RWPE1 (cell line): ENCODE data around the gene OSBPL1A.

ENCODE experiments used
- CTCF ChIA-PET: fragments of 350-600 bp; sonication (Branson Sonifier 250); formaldehyde crosslinking; extraction: SDS; loops from one replicate; lab custom pipeline; 2021; lab: Yijun Ruan, JAX
- POLR2A ChIA-PET: fragments of 400-600 bp; formaldehyde crosslinking; extraction: SDS; loops from one replicate; lab custom pipeline; 2020; ENCODE audit warnings: antibody characterized with exemption; ENCODE audit not compliant: low non-redundant PET; lab: Yijun Ruan, JAX
- DNase-seq: peaks from one replicate; pipeline ENCODE4 v3.0.0; 2012; ENCODE audit warnings: low spot score
- H3K27ac ChIP-seq: fragments of 450-650 bp; 2 replicates; pipeline ENCODE4 v1.5.1; 2017
- TF ChIP-seq, protein P1 (sequence below): fragments of 450-650 bp; conservative IDR thresholded peaks from 2 replicates; pipeline ENCODE4 v1.5.1; 2017; ENCODE audit warnings: low read depth, mild to moderate bottlenecking

The OSBPL1A gene

DNA sequence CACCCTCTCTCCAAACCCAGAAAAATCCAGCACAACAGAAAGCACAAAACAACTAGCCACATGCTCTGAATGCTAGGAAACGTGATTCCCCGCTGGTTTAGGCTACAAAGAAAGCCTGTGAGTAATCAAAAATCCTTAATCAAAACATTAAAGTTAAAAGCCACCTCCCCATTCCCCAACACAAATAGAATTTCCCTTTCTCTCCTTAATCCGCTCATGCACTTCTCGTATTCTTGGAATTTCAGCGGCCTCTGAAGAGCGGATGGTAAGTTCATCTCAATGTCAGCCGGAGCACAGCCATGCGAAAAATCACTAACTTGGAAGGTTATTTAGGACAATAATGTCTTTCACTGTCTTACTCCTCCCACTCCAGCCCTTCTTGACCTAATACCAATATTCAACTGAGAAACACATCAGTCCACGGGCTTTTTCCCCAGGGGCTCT, 126.7 kb downstream of the OSBPL1A start:
- ChIA-PET CTCF (no interaction called here), POLR2A (no interaction called here)
- peak; percentile 29 for DNase-seq
- H3K27ac ChIP-seq, result peak overlapping the region; percentile 90
- TF ChIP-seq, protein P1, sequence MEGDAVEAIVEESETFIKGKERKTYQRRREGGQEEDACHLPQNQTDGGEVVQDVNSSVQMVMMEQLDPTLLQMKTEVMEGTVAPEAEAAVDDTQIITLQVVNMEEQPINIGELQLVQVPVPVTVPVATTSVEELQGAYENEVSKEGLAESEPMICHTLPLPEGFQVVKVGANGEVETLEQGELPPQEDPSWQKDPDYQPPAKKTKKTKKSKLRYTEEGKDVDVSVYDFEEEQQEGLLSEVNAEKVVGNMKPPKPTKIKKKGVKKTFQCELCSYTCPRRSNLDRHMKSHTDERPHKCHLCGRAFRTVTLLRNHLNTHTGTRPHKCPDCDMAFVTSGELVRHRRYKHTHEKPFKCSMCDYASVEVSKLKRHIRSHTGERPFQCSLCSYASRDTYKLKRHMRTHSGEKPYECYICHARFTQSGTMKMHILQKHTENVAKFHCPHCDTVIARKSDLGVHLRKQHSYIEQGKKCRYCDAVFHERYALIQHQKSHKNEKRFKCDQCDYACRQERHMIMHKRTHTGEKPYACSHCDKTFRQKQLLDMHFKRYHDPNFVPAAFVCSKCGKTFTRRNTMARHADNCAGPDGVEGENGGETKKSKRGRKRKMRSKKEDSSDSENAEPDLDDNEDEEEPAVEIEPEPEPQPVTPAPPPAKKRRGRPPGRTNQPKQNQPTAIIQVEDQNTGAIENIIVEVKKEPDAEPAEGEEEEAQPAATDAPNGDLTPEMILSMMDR, result no peak

DNA sequence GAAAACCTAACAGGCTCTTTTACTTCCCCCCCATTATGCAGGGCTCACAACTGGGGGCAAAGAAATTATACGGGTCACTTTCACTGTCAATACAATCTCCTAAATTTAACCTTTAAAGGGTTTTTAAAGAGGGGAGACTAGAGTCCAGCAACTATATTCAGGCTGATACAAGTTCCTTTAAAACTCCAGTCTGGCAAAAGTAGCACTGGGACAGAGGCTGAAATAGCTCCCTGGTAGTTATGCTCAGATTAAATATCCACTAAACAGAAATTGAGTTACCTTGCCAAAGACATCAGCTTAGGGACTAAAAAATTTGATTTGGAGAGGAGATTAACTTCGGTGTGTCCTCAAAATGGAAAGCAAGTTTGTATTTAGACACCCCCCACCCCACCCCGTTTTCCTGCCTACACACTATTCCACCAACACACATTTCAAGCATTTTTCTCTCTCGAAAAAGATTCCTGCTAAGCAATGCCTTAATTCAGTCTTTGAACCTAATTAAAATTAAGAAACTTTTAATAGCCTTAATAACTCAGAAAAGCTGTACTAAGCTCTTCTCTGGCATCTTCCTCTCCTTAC, 127.2 kb downstream of the OSBPL1A start:
- POLR2A ChIA-PET, result no interaction called here
- no peak overlapping the region for H3K27ac ChIP-seq
- CTCF ChIA-PET, result interaction anchor here (0.8 kb wide), 1 partner anchor 94 kb away, joined by 4 read pairs; no protein-coding TSS in a partner anchor

DNA sequence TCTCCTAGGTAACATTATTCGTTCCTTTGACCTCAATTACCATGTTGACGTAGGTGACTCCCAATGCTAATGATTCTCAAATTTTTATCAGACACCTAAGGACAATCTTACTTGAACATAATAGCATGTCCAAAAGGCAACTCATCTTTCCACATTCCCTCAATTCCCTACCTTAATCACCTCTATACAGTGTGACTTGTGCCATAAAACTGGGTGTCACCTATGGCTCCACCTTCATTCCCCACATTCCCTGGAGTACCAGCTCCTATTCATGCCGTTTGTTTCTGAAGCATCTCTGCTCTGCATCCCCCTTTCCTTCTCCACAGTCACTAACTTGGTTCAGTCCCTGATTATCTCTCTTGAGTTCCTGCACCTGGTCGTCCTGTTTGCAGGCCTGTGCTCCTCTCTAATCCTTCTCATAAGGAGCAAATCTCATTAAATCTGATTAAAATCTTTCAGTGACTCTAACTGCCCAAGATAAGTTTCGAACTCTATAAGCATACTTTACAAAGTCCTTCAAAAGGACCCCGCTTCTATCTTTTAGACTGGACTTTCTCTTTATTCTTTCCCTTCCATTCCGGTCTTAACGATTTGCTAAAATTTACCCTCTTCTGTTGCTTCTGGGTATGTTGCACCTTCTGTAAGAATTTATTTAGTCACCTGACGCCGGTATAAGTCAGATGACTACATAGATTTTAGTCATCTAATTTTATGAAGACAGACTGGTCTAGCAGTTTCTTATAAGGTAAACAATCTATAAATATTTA, 128.7 kb downstream of the OSBPL1A start:
- no peak for DNase-seq
- TF ChIP-seq, protein P1, result no peak
- CTCF ChIA-PET, result no interaction called here
- H3K27ac ChIP-seq, result no peak overlapping the region
- POLR2A ChIA-PET, result no interaction called here

More for the DNA sequence above, 127.2 kb downstream of the OSBPL1A start:
- TF ChIP-seq, protein P1, result no peak
- DNase-seq, result no peak

DNA sequence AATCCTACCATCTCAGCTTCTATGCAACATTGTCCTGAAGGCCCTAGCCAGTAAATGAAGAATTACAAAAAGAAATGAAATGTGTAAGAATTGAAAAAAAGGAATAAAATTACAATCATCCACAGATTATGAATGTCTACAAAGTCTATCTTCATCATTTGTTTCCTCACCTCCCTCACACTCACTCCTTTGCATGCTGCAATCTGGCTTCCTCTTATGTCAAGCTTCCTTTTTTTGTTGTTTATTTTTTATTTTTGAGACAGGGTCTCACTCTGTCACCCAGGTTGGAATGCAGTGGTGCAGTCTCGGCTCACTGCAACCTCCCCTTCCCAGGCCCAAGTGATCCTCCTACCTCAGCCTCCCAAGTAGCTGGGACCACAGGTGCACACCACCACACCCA, 129.7 kb downstream of the OSBPL1A start:
- H3K27ac ChIP-seq, result no peak overlapping the region
- TF ChIP-seq, protein P1, result no peak
- DNase-seq, result no peak
- ChIA-PET POLR2A (no interaction called here), CTCF (no interaction called here)

DNA sequence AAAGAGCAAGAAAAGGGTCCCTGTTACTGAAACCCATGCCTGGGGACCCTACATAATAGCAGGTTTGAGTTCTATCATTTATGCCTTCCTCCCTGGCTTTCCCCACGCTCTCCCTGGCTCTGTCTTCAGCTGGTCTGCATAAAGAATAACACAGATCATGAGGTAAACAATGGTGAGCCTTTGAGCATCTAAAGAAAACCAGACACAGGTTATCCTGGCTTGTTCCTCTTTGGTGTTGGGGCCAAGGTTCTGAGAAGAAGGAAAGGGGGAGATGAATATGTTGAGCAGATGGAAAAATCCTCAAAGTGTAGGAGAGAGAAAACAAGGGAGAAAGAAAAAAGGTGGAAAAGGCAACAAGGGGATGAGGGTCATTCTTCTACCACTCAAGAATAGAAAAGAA, 131.5 kb downstream of the OSBPL1A start:
- ChIA-PET CTCF (no interaction called here), POLR2A (no interaction called here)
- TF ChIP-seq, protein P1, result no peak
- no peak for DNase-seq
- no peak overlapping the region for H3K27ac ChIP-seq

DNA sequence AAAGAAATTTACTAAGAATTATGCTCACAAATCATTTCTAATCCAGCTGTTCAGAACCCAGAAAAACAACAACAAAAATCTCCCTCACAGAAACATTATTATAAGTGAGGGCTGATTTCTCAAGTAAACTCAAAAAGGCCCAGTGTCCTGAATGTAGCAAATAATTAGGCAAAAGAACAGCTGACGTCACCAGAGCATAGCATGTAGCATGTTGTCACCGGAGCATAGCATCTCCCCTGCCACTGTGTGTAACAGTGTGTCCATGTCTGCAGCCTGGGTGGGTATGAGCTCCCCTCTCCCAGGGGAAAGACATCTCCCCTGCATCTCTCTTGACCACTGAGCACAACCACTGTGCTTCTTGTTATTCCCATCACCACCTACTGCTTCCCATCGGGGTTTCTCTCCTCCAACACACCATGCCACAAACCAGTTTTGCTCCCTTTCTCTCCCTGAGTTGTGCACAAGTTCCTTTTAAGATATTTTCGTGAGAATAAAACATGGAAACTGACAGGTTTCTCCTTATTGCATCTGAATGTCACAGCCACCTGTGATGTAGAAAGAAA, 132.0 kb downstream of the OSBPL1A start:
- CTCF ChIA-PET, result no interaction called here
- POLR2A ChIA-PET, result no interaction called here
- TF ChIP-seq, protein P1, result no peak
- H3K27ac ChIP-seq, result no peak overlapping the region
- DNase-seq, result no peak
